Measurements from ENCODE around the gene MYO18A. TPM values are rescaled to one million over a fixed set of nuclear protein-coding genes. Genes with fewer than 3 reads are reported as not detected.
"Not testable (repeated sequence)": the region's sequence is repeated elsewhere in the genome, so short reads cannot be mapped to it uniquely, and the experiment has no call there.

MYO18A gene
- total RNA-seq, 5 donors from 2014 or later (not counting 1 experiment from before 2014, with no cell fraction given), result 119 to 151 (median 145) TPM

GRCh38 chr17:29209073-29209472 is 28.9 kb upstream of the MYO18A start:
- no peak overlapping the region for H3K27ac ChIP-seq (ENCODE audit: low read length)

GRCh38 chr17:29207975-29208374 is 27.8 kb upstream of the MYO18A start:
- POLR2A ChIA-PET, result interaction anchor here (0.5 to 0.6 kb wide), 2 partner anchors 71 to 1137 kb away, joined by 4 read pairs; no protein-coding TSS in a partner anchor
- DNase-seq (no peak), ATAC-seq (replicated peaks in 1 of 4) (no peak)
- peaks cover 4 to 11% of the 10 kb centered on the region in 2 donors for H3K27me3 Mint-ChIP-seq
- Histone ChIP-seq H3K4me1 (ENCODE audit: control insufficient read depth in 1 of 2, extremely low read depth in 1 of 2, insufficient read depth in 2 of 2, low read length in 2 of 2) (no peaks in the 10 kb centered on the region), H3K9me3 (no peaks in the 10 kb centered on the region), H3K36me3 (ENCODE audit: control insufficient read depth in 2 of 2, extremely low read depth in 1 of 2, insufficient read depth in 1 of 2, low read length in 1 of 2) (no peaks in the 10 kb centered on the region), H3K27ac (ENCODE audit: low read length) (no peak overlapping the region), H3K4me3 (ENCODE audit: control insufficient read depth in 1 of 2, extremely low read depth in 1 of 2, low read length in 1 of 2) (no peak overlapping the region), H3K27me3 (replicated peaks in 1 of 2; ENCODE audit: control insufficient read depth in 2 of 2, extremely low read depth in 1 of 2, insufficient read depth in 2 of 2, low read length in 1 of 2) (peaks cover 0 to 13% of the 10 kb centered on the region in 2 experiments)
- no peaks in the 10 kb centered on the region for H3K4me1 Mint-ChIP-seq
- H3K4me3 Mint-ChIP-seq, result no peak overlapping the region
- no peak overlapping the region for H3K27ac Mint-ChIP-seq
- no CpG with 5 or more reads among the region's 2 CpGs for WGBS (ENCODE audit: insufficient coverage)
- CTCF ChIA-PET, result interaction anchor here in 1 of 2 donors (0.7 kb wide), 1 partner anchor 8 kb away, joined by 3 read pairs; no protein-coding TSS in a partner anchor
- no peaks in the 10 kb centered on the region for H3K36me3 Mint-ChIP-seq
- H3K9me3 Mint-ChIP-seq, result no peaks in the 10 kb centered on the region

More at GRCh38 chr17:29209073-29209472, 28.9 kb upstream of the MYO18A start:
- ATAC-seq (replicated peaks in 1 of 4) (no peak), DNase-seq (no peak)
- Mint-ChIP-seq H3K4me1 (no peaks in the 10 kb centered on the region), H3K36me3 (no peaks in the 10 kb centered on the region), H3K27me3 (peaks cover 4 to 9% of the 10 kb centered on the region in 2 donors), H3K27ac (no peak overlapping the region), H3K4me3 (no peak overlapping the region), H3K9me3 (no peaks in the 10 kb centered on the region)
- ChIA-PET CTCF (no interaction called here), POLR2A (no interaction called here)
- Histone ChIP-seq H3K4me1 (ENCODE audit: control insufficient read depth in 1 of 2, extremely low read depth in 1 of 2, insufficient read depth in 2 of 2, low read length in 2 of 2) (no peaks in the 10 kb centered on the region), H3K4me3 (ENCODE audit: control insufficient read depth in 1 of 2, extremely low read depth in 1 of 2, low read length in 1 of 2) (no peak overlapping the region), H3K27me3 (replicated peaks in 1 of 2; ENCODE audit: control insufficient read depth in 2 of 2, extremely low read depth in 1 of 2, insufficient read depth in 2 of 2, low read length in 1 of 2) (peaks cover 0 to 13% of the 10 kb centered on the region in 2 experiments), H3K36me3 (ENCODE audit: control insufficient read depth in 2 of 2, extremely low read depth in 1 of 2, insufficient read depth in 1 of 2, low read length in 1 of 2) (no peaks in the 10 kb centered on the region), H3K9me3 (no peaks in the 10 kb centered on the region)
- 88% methylated on average over 4 of the region's 5 CpGs for WGBS (ENCODE audit: insufficient coverage)

- H3K4me3 Mint-ChIP-seq, result no peak overlapping the region
- H3K4me1 Mint-ChIP-seq, result no peaks in the 10 kb centered on the region
- H3K27ac Mint-ChIP-seq, result no peak overlapping the region
- Histone ChIP-seq H3K4me3 (ENCODE audit: control insufficient read depth in 1 of 2, extremely low read depth in 1 of 2, low read length in 1 of 2) (no peak overlapping the region), H3K27me3 (replicated peaks in 1 of 2; ENCODE audit: control insufficient read depth in 2 of 2, extremely low read depth in 1 of 2, insufficient read depth in 2 of 2, low read length in 1 of 2) (peaks cover 0 to 10% of the 10 kb centered on the region in 2 experiments), H3K4me1 (ENCODE audit: control insufficient read depth in 1 of 2, extremely low read depth in 1 of 2, insufficient read depth in 2 of 2, low read length in 2 of 2) (no peaks in the 10 kb centered on the region), H3K27ac (ENCODE audit: low read length) (no peak overlapping the region), H3K9me3 (no peaks in the 10 kb centered on the region), H3K36me3 (ENCODE audit: control insufficient read depth in 2 of 2, extremely low read depth in 1 of 2, insufficient read depth in 1 of 2, low read length in 1 of 2) (no peaks in the 10 kb centered on the region)
- H3K36me3 Mint-ChIP-seq, result no peaks in the 10 kb centered on the region
- peaks cover 4 to 11% of the 10 kb centered on the region in 2 donors for H3K27me3 Mint-ChIP-seq
- POLR2A ChIA-PET, result no interaction called here
- ATAC-seq (replicated peaks in 1 of 4) (no peak), DNase-seq (no peak)
- CTCF ChIA-PET, result no interaction called here
- H3K9me3 Mint-ChIP-seq, result no peaks in the 10 kb centered on the region
- 75% methylated on average over 1 of the region's 2 CpGs for WGBS (ENCODE audit: insufficient coverage)
Measured at GRCh38 chr17:29205047-29205446, 24.8 kb upstream of the MYO18A start.

- H3K9me3 ChIP-seq; DNase-seq; ATAC-seq (replicated peaks in 1 of 4); H3K4me1 Mint-ChIP-seq; POLR2A ChIA-PET; H3K9me3 Mint-ChIP-seq; H3K4me1 ChIP-seq (ENCODE audit: control insufficient read depth in 1 of 2, extremely low read depth in 1 of 2, insufficient read depth in 2 of 2, low read length in 2 of 2); H3K27ac Mint-ChIP-seq; H3K36me3 ChIP-seq (ENCODE audit: control insufficient read depth in 2 of 2, extremely low read depth in 1 of 2, insufficient read depth in 1 of 2, low read length in 1 of 2); H3K27ac ChIP-seq (ENCODE audit: low read length); H3K4me3 Mint-ChIP-seq; H3K36me3 Mint-ChIP-seq; H3K4me3 ChIP-seq (ENCODE audit: control insufficient read depth in 1 of 2, extremely low read depth in 1 of 2, low read length in 1 of 2): not testable (repeated sequence)
- H3K27me3 Mint-ChIP-seq, result peaks cover 4 to 11% of the 10 kb centered on the region in 2 donors
- 79% methylated on average over 8 of the region's 16 CpGs for WGBS (ENCODE audit: insufficient coverage)
- CTCF ChIA-PET, result interaction anchor here in 1 of 2 donors (0.6 kb wide), 1 partner anchor 98 kb away, joined by 4 read pairs; no protein-coding TSS in a partner anchor
- H3K27me3 ChIP-seq (replicated peaks in 1 of 2; ENCODE audit: control insufficient read depth in 2 of 2, extremely low read depth in 1 of 2, insufficient read depth in 2 of 2, low read length in 1 of 2), result peaks cover 0 to 13% of the 10 kb centered on the region in 2 experiments
Measured at GRCh38 chr17:29204068-29204804, 24.0 kb upstream of the MYO18A start.

GRCh38 chr17:29197516-29198272 is 17.5 kb upstream of the MYO18A start:
- CTCF ChIA-PET, result no interaction called here
- peaks cover 0 to 4% (median 3%) of the 10 kb centered on the region in 3 donors for H3K4me1 Mint-ChIP-seq
- POLR2A ChIA-PET, result no interaction called here
- no peak for ATAC-seq (replicated peaks in 1 of 4)
- H3K4me1 ChIP-seq (ENCODE audit: control insufficient read depth in 1 of 2, extremely low read depth in 1 of 2, insufficient read depth in 2 of 2, low read length in 2 of 2), result no peaks in the 10 kb centered on the region
- no peaks in the 10 kb centered on the region for H3K36me3 ChIP-seq (ENCODE audit: control insufficient read depth in 2 of 2, extremely low read depth in 1 of 2, insufficient read depth in 1 of 2, low read length in 1 of 2)
- WGBS (ENCODE audit: insufficient coverage), result 84% methylated on average over 15 of the region's 16 CpGs
- H3K27me3 Mint-ChIP-seq, result peaks cover 6 to 7% of the 10 kb centered on the region in 2 donors
- no peak for DNase-seq
- no peak overlapping the region for H3K4me3 ChIP-seq (ENCODE audit: control insufficient read depth in 1 of 2, extremely low read depth in 1 of 2, low read length in 1 of 2)
- H3K27ac Mint-ChIP-seq, result no peak overlapping the region
- H3K27ac ChIP-seq (ENCODE audit: low read length), result no peak overlapping the region
- H3K9me3 Mint-ChIP-seq, result no peaks in the 10 kb centered on the region
- no peaks in the 10 kb centered on the region for H3K9me3 ChIP-seq
- no peak overlapping the region for H3K4me3 Mint-ChIP-seq
- H3K36me3 Mint-ChIP-seq, result no peaks in the 10 kb centered on the region
- H3K27me3 ChIP-seq (replicated peaks in 1 of 2; ENCODE audit: control insufficient read depth in 2 of 2, extremely low read depth in 1 of 2, insufficient read depth in 2 of 2, low read length in 1 of 2), result peaks cover 0 to 17% of the 10 kb centered on the region in 2 experiments

GRCh38 chr17:29196769-29197515 is 16.7 kb upstream of the MYO18A start:
- Histone ChIP-seq H3K4me3 (ENCODE audit: control insufficient read depth in 1 of 2, extremely low read depth in 1 of 2, low read length in 1 of 2) (no peak overlapping the region), H3K4me1 (ENCODE audit: control insufficient read depth in 1 of 2, extremely low read depth in 1 of 2, insufficient read depth in 2 of 2, low read length in 2 of 2) (no peaks in the 10 kb centered on the region), H3K27ac (ENCODE audit: low read length) (no peak overlapping the region), H3K36me3 (ENCODE audit: control insufficient read depth in 2 of 2, extremely low read depth in 1 of 2, insufficient read depth in 1 of 2, low read length in 1 of 2) (no peaks in the 10 kb centered on the region), H3K27me3 (replicated peaks in 1 of 2; ENCODE audit: control insufficient read depth in 2 of 2, extremely low read depth in 1 of 2, insufficient read depth in 2 of 2, low read length in 1 of 2) (peaks cover 0 to 23% of the 10 kb centered on the region in 2 experiments), H3K9me3 (no peaks in the 10 kb centered on the region)
- ATAC-seq (replicated peaks in 1 of 4) (no peak), DNase-seq (no peak)
- CTCF ChIA-PET, result no interaction called here
- POLR2A ChIA-PET, result no interaction called here
- Mint-ChIP-seq H3K36me3 (no peaks in the 10 kb centered on the region), H3K9me3 (no peaks in the 10 kb centered on the region), H3K27ac (no peak overlapping the region), H3K4me1 (peaks cover 0 to 4% (median 3%) of the 10 kb centered on the region in 3 donors), H3K4me3 (no peak overlapping the region), H3K27me3 (peaks cover 10 to 11% of the 10 kb centered on the region in 2 donors)
- WGBS (ENCODE audit: insufficient coverage), result 85% methylated on average over 7 of the region's 9 CpGs
